K562 (cell line): ENCODE results near the gene DENND10. TPM values are rescaled to one million over a fixed set of nuclear protein-coding genes. Genes with fewer than 3 reads are reported as not detected.

Experiments used
- AFF1 ChIP-seq, 2 experiments: fragments of 450-650 bp; IDR thresholded peaks; 2 replicates each; pipeline ENCODE4 v1.6.1; 2018; ENCODE audit warnings: mild to moderate bottlenecking in 2 of 2, low read depth in 1 of 2; ENCODE audit not compliant: partially characterized antibody in 2 of 2
- ARID3A ChIP-seq: IDR thresholded peaks from 2 replicates; pipeline ENCODE4 v1.6.1; 2012; ENCODE audit warnings: low read depth, low read length, improper control_type of control experiment, borderline replicate concordance
- CBFA2T2 ChIP-seq: fragments of 450-650 bp; conservative IDR thresholded peaks from 2 replicates; pipeline ENCODE4 v1.6.1; 2017; ENCODE audit warnings: mild to moderate bottlenecking
- CBFA2T3 ChIP-seq: fragments of 450-650 bp; IDR thresholded peaks from 2 replicates; pipeline ENCODE4 v1.6.1; 2017
- ETV1 ChIP-seq: fragments of 450-650 bp; conservative IDR thresholded peaks from 2 replicates; pipeline ENCODE4 v1.6.1; 2016; ENCODE audit warnings: missing genetic modification characterization, control low read depth, low read depth, missing compliant biosample characterization
- HDAC3 ChIP-seq: fragments of 450-650 bp; IDR thresholded peaks from 2 replicates; pipeline ENCODE4 v1.6.1; 2018; ENCODE audit warnings: borderline replicate concordance, mild to moderate bottlenecking, moderate library complexity; ENCODE audit not compliant: partially characterized antibody
- HNRNPH1 ChIP-seq: fragments of 200-400 bp; formaldehyde crosslinking; optimal IDR thresholded peaks from 2 replicates; pipeline ENCODE3; 2017; ENCODE audit warnings: low read depth, mild to moderate bottlenecking, low read length, moderate library complexity
- NFXL1 ChIP-seq: fragments of 450-650 bp; formaldehyde crosslinking; IDR thresholded peaks from 2 replicates; pipeline ENCODE4 v1.4.0; 2021; ENCODE audit warnings: mild to moderate bottlenecking
- PHTF2 ChIP-seq: fragments of 250-450 bp; sonication (Bioruptor Pico); IDR thresholded peaks from 2 replicates; pipeline ENCODE4 v1.5.0; 2021; ENCODE audit warnings: mild to moderate bottlenecking
- PYGO2 ChIP-seq: fragments of 450-650 bp; IDR thresholded peaks from 2 replicates; pipeline ENCODE4 v1.6.1; 2016; ENCODE audit warnings: mild to moderate bottlenecking, missing genetic modification characterization, moderate library complexity, missing compliant biosample characterization
- SMARCB1 ChIP-seq: IDR thresholded peaks from 2 replicates; pipeline ENCODE4 v1.6.1; 2011; ENCODE audit warnings: improper control_type of control experiment, low read depth; ENCODE audit not compliant: insufficient read length
- SNIP1 ChIP-seq: fragments of 450-650 bp; IDR thresholded peaks from 2 replicates; pipeline ENCODE4 v1.7.1; 2017; ENCODE audit warnings: low read depth, mild to moderate bottlenecking
- TCF7 ChIP-seq: sonication (generic); IDR thresholded peaks from 2 replicates; pipeline ENCODE4 v1.6.1; 2016; ENCODE audit warnings: antibody characterized with exemption, borderline replicate concordance
- UBTF ChIP-seq, 2 experiments: IDR thresholded peaks; 2 replicates each; pipeline ENCODE4 v1.6.1; 2012; ENCODE audit warnings: improper control_type of control experiment in 2 of 2, low read depth in 2 of 2, low read length in 2 of 2, borderline replicate concordance in 1 of 2
- ZBTB5 ChIP-seq: fragments of 450-650 bp; IDR thresholded peaks from 2 replicates; pipeline ENCODE4 v1.6.1; 2017; ENCODE audit warnings: antibody characterized with exemption
- ZNF175 ChIP-seq: fragments of 200-800 bp; sonication (Bioruptor generic); IDR thresholded peaks from 2 replicates; pipeline ENCODE4 v1.6.1; 2016; ENCODE audit warnings: low read depth, mild to moderate bottlenecking, missing genetic modification characterization, missing compliant biosample characterization
- polyA plus RNA-seq, 8 experiments: library from polyadenylated mRNA; depleted of rRNA in 4 of 8; stranded (reverse) in 5 of 8; unstranded in 3 of 8; fragments of >200 nt; fragmentation: Nextera tagmentation in 2 of 8; fragmentation: Illumina TruSeq in 1 of 8; extraction: Ambion mirVana in 2 of 8; extraction: Trizol in 1 of 8; gene quantifications; 2 replicates each; pipeline versions ENCODE4 v1.2.1 to v1.2.3, GENCODE V29; 2011 to 2014; ENCODE audit warnings: inconsistent platforms in 1 of 8, missing spikeins in 1 of 8
- total RNA-seq, 7 experiments: library from RNA; depleted of rRNA in 6 of 7; stranded (reverse); fragments of >200 nt in 6 of 7; fragmentation: Illumina TruSeq in 2 of 7; extraction: Trizol in 2 of 7; gene quantifications; 2 replicates each; pipeline versions ENCODE4 v1.2.1 to v1.2.3, GENCODE V29; 2011 to 2021; ENCODE audit warnings: low replicate concordance in 1 of 7

The DENND10 gene
- total and polyA plus RNA-seq, 9 of the 15 experiments (the other 6 are each of a cell fraction or from before 2014, with no cell fraction given): 9.4 to 20.0 (median 12.5) TPM

- peak in 1 of 2 experiments; percentile 55 for TF ChIP-seq AFF1 (IDR thresholded peaks at IDR 0.05; ENCODE audit: low read depth in 1 of 2, partially characterized antibody in 2 of 2)
- no peak for TF ChIP-seq CBFA2T3
- TF ChIP-seq ZBTB5: no peak
- TF ChIP-seq ETV1 (tag): no peak
- peak; percentile 67 for TF ChIP-seq CBFA2T2
- TF ChIP-seq SMARCB1: no peak
- peak in 1 of 2 experiments; percentile 26; a peak in 1 of 4 replicates for TF ChIP-seq UBTF (IDR thresholded peaks at IDR 0.05; ENCODE audit: borderline replicate concordance in 1 of 2, low read depth in 2 of 2, low read length in 2 of 2)
- TF ChIP-seq PHTF2 (CRISPR knock-in tag): no peak
- no peak for TF ChIP-seq SNIP1
- TF ChIP-seq ARID3A: no peak
- TF ChIP-seq HDAC3: no peak
- TF ChIP-seq HNRNPH1: no peak
- TF ChIP-seq TCF7: no peak
- no peak for TF ChIP-seq NFXL1 (CRISPR knock-in tag)
- TF ChIP-seq PYGO2 (tag): no peak
- peak; percentile 48; the same call in 1 of the 2 replicates for TF ChIP-seq ZNF175 (CRISPR knock-in tag)
These were observed 23.2 kb upstream of the DENND10 start, which contains the start of gene EIF3A (continued) for GRCh38 chr10:119080521-119081259.
